SW480 (cell line): ENCODE data around the gene KBTBD7.

Experiments
- DNase-seq: peaks from one replicate; pipeline ENCODE4 v3.0.0-alpha.2; 2016; ENCODE audit warnings: low spot score

Gene KBTBD7

DNA sequence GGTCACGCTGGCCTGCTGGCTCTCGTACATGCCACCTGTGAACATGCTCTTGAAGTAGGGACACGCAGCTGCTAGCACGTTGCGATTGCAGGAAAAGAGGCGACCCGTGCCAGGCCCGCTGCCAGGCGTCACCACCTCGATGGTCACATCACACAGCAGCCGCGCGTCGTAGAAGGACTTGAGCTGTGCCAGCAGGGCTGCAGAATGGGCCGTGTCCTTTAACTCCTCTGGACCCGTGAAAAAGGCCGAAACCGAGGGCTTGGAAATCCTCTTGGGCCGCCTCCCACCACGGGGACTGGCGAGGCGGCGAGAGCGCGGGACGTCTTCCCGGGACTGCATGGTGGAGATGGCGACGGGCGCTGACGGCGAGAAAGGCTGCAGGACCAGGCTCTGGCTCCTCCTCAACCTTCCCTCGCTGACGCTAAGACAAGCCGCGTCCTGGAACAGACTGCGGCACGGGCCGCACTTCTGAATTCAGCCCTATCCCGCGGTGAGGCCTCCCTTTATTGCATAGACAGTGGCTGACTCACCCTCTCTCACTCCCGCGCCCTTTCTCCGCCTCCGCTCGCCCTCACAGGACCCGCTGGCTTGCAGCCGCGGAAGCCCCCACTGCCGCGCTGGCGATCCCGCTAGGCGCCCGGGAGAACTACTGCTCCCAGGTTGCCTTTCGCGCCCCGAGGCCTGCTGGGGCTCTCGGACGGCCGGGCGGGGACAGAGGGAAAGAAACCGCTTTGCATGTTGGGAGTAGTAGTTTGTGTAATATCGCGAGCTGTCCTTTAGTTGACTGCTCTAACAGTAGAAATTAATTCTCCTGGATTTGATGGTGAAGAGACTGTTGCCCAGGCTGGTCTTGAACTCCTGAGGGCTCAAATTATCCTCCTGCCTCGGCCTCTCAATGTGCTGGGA, at the start of gene KBTBD7:
TSS of gene KBTBD7 (minus strand) at position 651 of the 906 bp plus-strand sequence. CDS start at position 339, 312 bp downstream.
- peak; percentile 96 for DNase-seq

DNA sequence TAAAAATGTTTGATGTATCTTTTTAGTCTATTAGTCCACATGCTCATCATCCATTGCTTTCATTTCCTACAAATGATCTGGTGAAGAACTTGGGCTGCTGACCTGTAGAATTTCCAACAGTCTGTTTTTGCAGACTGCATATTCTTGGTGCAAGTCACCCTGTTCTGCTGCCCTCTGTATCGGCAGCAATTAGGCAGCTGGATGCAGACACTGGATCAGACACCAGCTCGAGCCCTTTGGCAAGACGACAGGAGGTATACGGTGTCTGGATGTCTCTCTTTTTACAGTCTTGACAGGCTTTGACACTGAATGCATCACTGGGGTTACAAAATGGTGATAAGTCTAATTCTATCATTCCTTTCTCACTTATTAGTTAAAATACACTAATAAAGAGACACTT, 47.3 kb upstream of the KBTBD7 start:
- no peak for DNase-seq

- no peak for DNase-seq
These were observed 42.0 kb upstream of the KBTBD7 start for GRCh38 chr13:41236369-41236768.

DNA sequence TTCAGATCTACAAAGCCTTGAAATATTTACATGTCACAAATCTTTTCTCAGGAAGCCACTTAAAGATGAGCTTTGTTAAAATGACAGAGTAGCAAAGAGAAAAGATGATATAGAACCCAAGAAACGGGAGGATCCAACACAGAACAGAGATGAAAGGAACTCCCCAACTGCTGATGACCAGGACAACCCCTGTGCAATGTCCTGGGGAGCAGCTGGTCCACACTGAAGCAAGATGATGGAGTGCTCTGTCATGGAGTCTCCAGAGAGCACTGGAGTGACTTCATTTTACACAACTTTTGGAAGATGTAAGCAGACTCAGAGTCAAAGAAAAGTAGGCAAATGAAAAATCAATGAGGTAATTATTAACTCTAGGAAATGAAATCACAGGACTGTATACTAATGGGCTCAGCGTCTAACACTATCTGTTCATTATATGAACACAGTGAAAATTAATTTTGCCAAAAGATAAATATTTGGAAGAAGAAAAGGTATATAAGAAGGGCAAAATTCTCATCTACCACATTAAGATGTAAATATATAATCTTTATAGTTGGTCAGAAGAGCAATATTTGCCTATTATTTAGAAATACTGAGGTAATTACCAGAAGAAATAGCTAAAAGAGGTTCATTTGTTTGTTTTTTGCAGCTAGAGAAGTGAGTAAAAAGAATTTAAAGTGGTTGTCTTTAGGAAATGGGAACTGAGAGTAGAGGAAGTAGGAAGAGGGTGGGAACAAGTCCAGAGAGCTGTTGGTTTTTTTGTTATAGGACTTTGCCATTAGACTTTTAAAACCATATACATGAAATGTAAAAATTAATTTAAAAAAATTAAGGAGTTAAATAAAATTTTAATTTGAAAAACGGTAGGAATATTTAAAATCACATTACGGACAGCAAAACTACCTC, 38.5 kb upstream of the KBTBD7 start:
- no peak for DNase-seq

DNA sequence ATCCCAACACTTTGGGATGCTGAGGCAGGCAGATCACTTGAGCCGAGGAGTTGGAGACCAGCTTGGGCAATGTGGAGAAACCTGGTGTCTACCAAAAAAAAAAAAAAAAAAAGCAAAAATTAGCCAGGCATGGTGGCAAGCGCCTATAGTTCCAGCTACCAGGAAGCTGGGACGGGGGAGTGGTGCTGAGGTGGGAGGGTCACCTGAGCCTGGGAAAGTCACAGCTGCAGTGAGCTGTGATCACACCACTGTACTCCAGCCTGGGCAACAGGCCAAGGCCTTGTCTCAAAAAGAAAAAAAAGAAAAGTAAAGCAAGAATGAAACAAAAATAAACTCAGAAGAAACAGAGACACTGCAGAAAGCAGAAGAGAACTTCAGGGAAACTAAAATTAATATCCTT, 37.4 kb upstream of the KBTBD7 start:
- no peak for DNase-seq

- DNase-seq = no peak
These were observed 36.8 kb upstream of the KBTBD7 start for GRCh38 chr13:41231025-41231677.

DNA sequence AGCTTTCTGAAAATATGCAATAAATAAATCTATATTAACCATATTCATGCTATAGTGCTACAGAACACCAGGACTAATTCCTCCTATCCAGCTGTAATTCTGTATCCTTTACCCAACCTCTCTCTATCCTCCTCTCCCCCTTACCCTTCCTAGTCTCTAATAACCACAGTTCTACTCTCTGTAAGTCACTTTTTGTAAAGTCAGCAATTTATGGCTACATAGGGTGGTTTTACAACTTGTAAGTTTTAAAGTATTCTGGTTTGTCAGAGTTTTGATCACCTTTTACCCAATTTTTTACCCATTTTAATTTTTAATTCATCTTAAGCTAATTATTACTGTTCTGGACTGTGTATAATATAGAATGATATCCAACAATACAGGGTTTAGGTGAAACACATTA, 35.0 kb upstream of the KBTBD7 start:
- DNase-seq = no peak

GRCh38 chr13:41224113-41225110, 30.0 kb upstream of the KBTBD7 start:
- no peak for DNase-seq

GRCh38 chr13:41222259-41222852, 28.0 kb upstream of the KBTBD7 start:
- DNase-seq = peak; percentile 68

- no peak for DNase-seq
These were observed 26.0 kb upstream of the KBTBD7 start for GRCh38 chr13:41220401-41220800.

- peak; percentile 91 for DNase-seq
These were observed 21.8 kb upstream of the KBTBD7 start for GRCh38 chr13:41216160-41216559.

GRCh38 chr13:41213919-41214318, 19.6 kb upstream of the KBTBD7 start:
- no peak for DNase-seq

GRCh38 chr13:41213316-41213715, 18.9 kb upstream of the KBTBD7 start:
- no peak for DNase-seq

GRCh38 chr13:41212881-41213280, 18.5 kb upstream of the KBTBD7 start:
- DNase-seq = no peak

DNA sequence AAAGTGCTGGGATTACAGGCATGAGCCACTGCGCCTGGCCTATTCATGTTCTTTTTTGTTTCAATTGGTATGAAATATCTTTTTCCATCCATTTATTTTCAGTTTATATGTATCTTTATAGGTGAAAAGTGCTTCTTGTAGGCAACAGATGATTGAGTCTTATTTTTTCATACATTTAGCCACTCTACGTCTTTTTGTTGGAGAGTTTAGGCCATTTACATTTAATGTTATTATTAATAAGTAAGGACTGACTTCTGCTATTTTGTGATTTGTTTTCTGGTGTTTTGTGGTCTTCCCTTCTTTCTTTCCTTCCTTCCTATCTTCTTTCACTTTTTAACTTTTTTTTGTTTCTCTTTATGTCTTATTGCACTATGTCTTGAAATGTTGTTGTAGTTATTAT, 16.7 kb upstream of the KBTBD7 start:
- no peak for DNase-seq

GRCh38 chr13:41206467-41206866, 12.1 kb upstream of the KBTBD7 start:
- no peak for DNase-seq

DNA sequence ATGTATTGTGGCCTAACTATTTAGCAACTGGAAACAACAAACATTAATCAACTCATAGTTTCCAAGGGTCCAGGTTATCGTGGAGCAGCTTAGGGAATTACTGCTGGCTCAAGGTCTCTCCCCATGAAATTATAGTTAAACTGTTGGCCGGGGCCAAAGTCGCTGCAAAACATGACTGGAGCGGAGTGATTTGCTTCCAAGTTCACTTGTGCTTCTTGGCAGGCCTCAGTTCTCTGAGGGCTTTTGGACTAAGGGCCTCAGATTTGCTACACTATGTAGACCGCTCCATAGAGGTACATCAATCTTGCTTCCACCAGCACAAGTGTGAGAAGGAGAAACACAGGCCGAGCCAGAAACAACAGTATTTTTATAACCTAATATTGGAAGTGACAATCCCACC, 9.4 kb upstream of the KBTBD7 start:
- DNase-seq = no peak

GRCh38 chr13:41200126-41200525, 5.8 kb upstream of the KBTBD7 start:
- no peak for DNase-seq

GRCh38 chr13:41199526-41199925, 5.2 kb upstream of the KBTBD7 start:
- no peak for DNase-seq

DNA sequence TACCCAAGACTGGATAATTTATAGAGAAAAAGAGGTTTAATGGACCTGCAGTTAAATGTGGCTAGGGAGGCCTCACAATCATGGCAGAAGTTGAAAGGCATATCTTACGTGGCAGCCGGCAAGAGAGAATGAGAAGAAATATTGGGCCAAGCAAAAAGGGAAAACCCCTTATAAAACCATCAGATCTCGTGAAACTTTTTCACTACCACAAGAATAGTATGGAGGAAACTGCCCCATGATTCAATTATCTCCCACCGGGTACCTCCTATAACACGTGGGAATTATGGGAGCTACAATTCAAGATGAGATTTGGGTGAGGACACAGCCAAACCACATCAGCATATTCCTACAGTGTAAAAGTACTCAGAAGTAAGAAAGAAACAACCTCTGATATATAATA, 4.7 kb upstream of the KBTBD7 start:
- DNase-seq = no peak

GRCh38 chr13:41196620-41197019, 2.3 kb upstream of the KBTBD7 start:
- DNase-seq = no peak
